HepG2 (cell line): Measurements from ENCODE around the gene EMC1. TPM values are rescaled to one million over a fixed set of nuclear protein-coding genes. Genes with fewer than 3 reads are reported as not detected.

ENCODE experiments used
- ASH2L ChIP-seq: fragments of 300-600, 200-600 bp; sonication (generic); IDR thresholded peaks from 2 replicates; pipeline ENCODE4 v1.7.0; 2017; ENCODE audit warnings: low read depth, mild to moderate bottlenecking, moderate library complexity, mixed read lengths, low read length; ENCODE audit not compliant: insufficient read length
- CBFB ChIP-seq: sonication (generic); formaldehyde crosslinking; IDR thresholded peaks from 2 replicates; pipeline ENCODE4 v1.4.0; 2020; ENCODE audit warnings: missing genetic modification reagents
- EEA1 ChIP-seq: sonication (generic); formaldehyde crosslinking; IDR thresholded peaks from 2 replicates; pipeline ENCODE4 v1.5.1; 2020; ENCODE audit warnings: mild to moderate bottlenecking, missing genetic modification reagents, borderline replicate concordance
- IKZF5 ChIP-seq: IDR thresholded peaks from 2 replicates; pipeline ENCODE4 v1.6.1; 2018; ENCODE audit warnings: missing genetic modification reagents, mild to moderate bottlenecking, missing compliant biosample characterization
- PBX3 ChIP-seq: sonication (generic); formaldehyde crosslinking; IDR thresholded peaks from 2 replicates; pipeline ENCODE4 v1.8.1; 2023; ENCODE audit warnings: missing genetic modification reagents, inconsistent platforms, borderline replicate concordance
- PLSCR1 ChIP-seq: sonication (generic); formaldehyde crosslinking; IDR thresholded peaks from 2 replicates; pipeline ENCODE4 v1.5.0; 2020; ENCODE audit warnings: missing genetic modification reagents, mild to moderate bottlenecking, borderline replicate concordance
- SATB2 ChIP-seq: sonication (generic); formaldehyde crosslinking; IDR thresholded peaks from 2 replicates; pipeline ENCODE4 v1.5.0; 2020; ENCODE audit warnings: missing genetic modification reagents
- SMAD1 ChIP-seq: sonication (generic); formaldehyde crosslinking; IDR thresholded peaks from 2 replicates; pipeline ENCODE4 v1.4.0; 2020; ENCODE audit warnings: missing genetic modification reagents, low read depth, mild to moderate bottlenecking, borderline replicate concordance
- TERF1 ChIP-seq: sonication (generic); formaldehyde crosslinking; IDR thresholded peaks from 2 replicates; pipeline ENCODE4 v1.8.0; 2022; ENCODE audit warnings: mild to moderate bottlenecking, missing genetic modification reagents, moderate library complexity
- THRA ChIP-seq: sonication (generic); formaldehyde crosslinking; IDR thresholded peaks from 2 replicates; pipeline ENCODE4 v1.4.0; 2020; ENCODE audit warnings: missing genetic modification reagents, borderline replicate concordance
- TIGD3 ChIP-seq: sonication (generic); formaldehyde crosslinking; IDR thresholded peaks from 2 replicates; pipeline ENCODE4 v1.5.1; 2020; ENCODE audit warnings: mild to moderate bottlenecking, missing genetic modification reagents, borderline replicate concordance
- ZNF136 ChIP-seq: sonication (generic); formaldehyde crosslinking; IDR thresholded peaks from 2 replicates; pipeline ENCODE4 v1.8.1; 2022; ENCODE audit warnings: low read depth, mild to moderate bottlenecking, moderate library complexity, missing genetic modification reagents
- ZNF510 ChIP-seq: sonication (generic); formaldehyde crosslinking; IDR thresholded peaks from 2 replicates; pipeline ENCODE4 v1.4.0; 2020; ENCODE audit warnings: low read depth, mild to moderate bottlenecking, missing genetic modification reagents
- ZNF687 ChIP-seq: sonication (generic); formaldehyde crosslinking; IDR thresholded peaks from 2 replicates; pipeline ENCODE4 v1.5.1; 2020; ENCODE audit warnings: mild to moderate bottlenecking, missing genetic modification reagents, moderate library complexity
- polyA plus RNA-seq, 8 experiments: library from polyadenylated mRNA; depleted of rRNA in 3 of 8; stranded (reverse) in 7 of 8; unstranded in 1 of 8; fragments of >200 nt; fragmentation: Illumina TruSeq in 4 of 8; extraction: Trizol in 4 of 8; gene quantifications; 2 replicates each; pipeline versions ENCODE4 v1.2.1 to v1.2.3, GENCODE V29; 2011 to 2016; ENCODE audit warnings: low read depth in 4 of 8, missing spikeins in 1 of 8, mixed read lengths in 1 of 8; ENCODE audit not compliant: insufficient read depth in 1 of 8
- total RNA-seq, 5 experiments: library from RNA; depleted of rRNA; stranded (reverse); fragments of >200 nt; fragmentation: Illumina TruSeq; extraction: Trizol; gene quantifications; 2 replicates each; pipeline ENCODE4 v1.2.3, GENCODE V29; 2016; ENCODE audit warnings: low read depth in 1 of 5

The EMC1 gene
- total and polyA plus RNA-seq, 2 of the 13 experiments (the other 11 are each of a cell fraction or from before 2014, with no cell fraction given) = 38.0 to 61.3 TPM

- peak; percentile 80; the same call in 1 of the 2 replicates for TF ChIP-seq TIGD3
- TF ChIP-seq EEA1 (CRISPR knock-in tag) = peak; percentile 84; the same call in 1 of the 2 replicates
- peak; percentile 88 for TF ChIP-seq IKZF5 (CRISPR knock-in tag)
- peak; percentile 38; the same call in 1 of the 2 replicates for TF ChIP-seq THRA (CRISPR knock-in tag)
- TF ChIP-seq CBFB (CRISPR knock-in tag) = peak; percentile 93
- TF ChIP-seq PBX3 (CRISPR knock-in tag) = no peak
- TF ChIP-seq ZNF136 (CRISPR knock-in tag) = peak; percentile 87
- no peak for TF ChIP-seq PLSCR1 (CRISPR knock-in tag)
- no peak for TF ChIP-seq SMAD1 (CRISPR knock-in tag)
- TF ChIP-seq ZNF510 (CRISPR knock-in tag) = peak; percentile 93; the same call in 1 of the 2 replicates
- TF ChIP-seq SATB2 (CRISPR knock-in tag) = 0 out of 2 replicates have a peak, but pooled peaks have one; percentile 24
- no peak for TF ChIP-seq TERF1 (CRISPR knock-in tag)
- TF ChIP-seq ASH2L = peak; percentile 87
- peak; percentile 98 for TF ChIP-seq ZNF687 (CRISPR knock-in tag)
Measured at GRCh38 chr1:19251305-19252196, at the start of gene EMC1, which contains the start of gene MRTO4 (continued).
